Measurements from ENCODE around the gene SOX21. TPM values are rescaled to one million over a fixed set of nuclear protein-coding genes. Genes with fewer than 3 reads are reported as not detected.

Gene SOX21
- polyA plus RNA-seq, 2 of the 4 experiments (the other 2 are of a cell fraction), result 0.62 to 6.9 TPM

DNA sequence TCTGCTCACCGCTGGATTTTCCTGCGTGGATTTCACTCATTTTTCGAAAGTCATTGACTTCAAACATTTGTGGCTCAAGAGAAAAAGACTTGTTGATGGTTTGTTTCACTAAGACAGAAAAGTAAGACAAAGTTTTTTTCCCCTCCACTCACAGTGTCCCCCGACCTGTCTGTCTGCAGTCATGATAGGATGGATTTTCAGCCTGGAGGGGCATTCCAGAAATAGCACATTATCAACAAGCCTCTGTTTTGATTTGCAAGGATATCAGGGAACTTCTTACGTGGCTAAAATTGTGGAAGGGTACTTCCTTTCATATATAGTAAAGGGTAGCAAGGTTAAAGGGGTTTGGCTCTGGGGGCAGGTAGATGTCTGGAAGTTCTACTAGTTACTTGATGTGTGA is 11.8 kb downstream of the SOX21 start:
- no peaks in the 10 kb centered on the region for H3K9me3 ChIP-seq
- H3K4me2 ChIP-seq, result no peak overlapping the region
- 70% methylated on average over 5 of the region's 5 CpGs for WGBS (ENCODE audit: missing lambda C conversion rate)
- no peak for ATAC-seq
- no peaks in the 10 kb centered on the region for H3K4me1 ChIP-seq
- no peak for TF ChIP-seq JUNB (IDR thresholded peaks at IDR 0.05)
- no peak for TF ChIP-seq RNF2 (IDR thresholded peaks at IDR 0.05; ENCODE audit: borderline replicate concordance, low read depth)
- no peak for TF ChIP-seq MAFK (IDR thresholded peaks at IDR 0.05; ENCODE audit: partially characterized antibody)
- TF ChIP-seq EP300 (IDR thresholded peaks at IDR 0.05), result no peak
- TF ChIP-seq POLR2A (IDR thresholded peaks at IDR 0.05; ENCODE audit: low read length), result no peak
- no peak for TF ChIP-seq KDM5A (IDR thresholded peaks at IDR 0.05)
- no peak for DNase-seq (ENCODE audit: low read depth in 1 of 2, low spot score in 1 of 2)
- FAIRE-seq, result no peak
- no peak overlapping the region for H3K4me3 ChIP-seq
- POLR2A ChIA-PET, result no interaction called here
- H3K27ac ChIP-seq, result no peak overlapping the region
- CTCF ChIA-PET, result no interaction called here

DNA sequence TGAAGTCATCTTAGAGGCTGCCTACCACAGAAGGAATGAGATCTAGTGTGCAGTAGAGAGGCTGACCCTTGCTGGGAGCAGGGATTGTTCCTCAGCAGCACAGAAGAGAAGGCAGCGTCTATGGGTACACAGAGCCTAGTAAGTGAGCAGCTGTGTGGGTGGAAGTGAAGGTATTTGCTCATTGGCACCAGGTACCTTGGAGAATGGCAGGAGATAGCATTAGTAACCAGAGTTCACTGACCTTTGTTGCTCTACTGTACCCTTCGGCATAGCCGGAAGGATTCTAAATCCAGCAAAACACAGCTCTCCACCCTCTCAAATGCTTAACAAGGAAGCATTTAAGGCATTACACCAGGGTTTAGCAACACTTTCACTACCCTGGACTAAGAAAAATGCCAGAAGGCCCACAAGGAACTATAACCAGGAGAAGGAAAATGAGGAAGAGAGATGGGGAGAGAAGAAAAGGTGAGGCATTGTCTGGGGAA is 12.3 kb downstream of the SOX21 start:
- DNase-seq (ENCODE audit: low read depth in 1 of 2, low spot score in 1 of 2) (no peak), FAIRE-seq (no peak), ATAC-seq (no peak)
- Histone ChIP-seq H3K4me2 (no peak overlapping the region), H3K4me1 (no peaks in the 10 kb centered on the region), H3K4me3 (no peak overlapping the region), H3K9me3 (no peaks in the 10 kb centered on the region), H3K27ac (no peak overlapping the region)
- ChIA-PET CTCF (no interaction called here), POLR2A (no interaction called here)
- WGBS (ENCODE audit: missing lambda C conversion rate), result 73% methylated on average over 3 of the region's 3 CpGs
- TF ChIP-seq NFE2L2 (conservative IDR thresholded peaks at IDR 0.05; ENCODE audit: low read length) (no peak), MYC (IDR thresholded peaks at IDR 0.05; ENCODE audit: borderline replicate concordance, low read length) (no peak), CHD4 (IDR thresholded peaks at IDR 0.05; ENCODE audit: borderline replicate concordance) (no peak), HOXB5 (CRISPR knock-in tag; IDR thresholded peaks at IDR 0.05) (no peak), NR3C1 (IDR thresholded peaks at IDR 0.05) (no peak), RAD21 (conservative IDR thresholded peaks at IDR 0.05 in 1 of 2, IDR thresholded peaks at IDR 0.05 in 1 of 2) (no peak), KDM1A (IDR thresholded peaks at IDR 0.05; ENCODE audit: low read depth) (no peak), FOXS1 (CRISPR knock-in tag; IDR thresholded peaks at IDR 0.05) (no peak)
- TF ChIP-seq, protein P1, sequence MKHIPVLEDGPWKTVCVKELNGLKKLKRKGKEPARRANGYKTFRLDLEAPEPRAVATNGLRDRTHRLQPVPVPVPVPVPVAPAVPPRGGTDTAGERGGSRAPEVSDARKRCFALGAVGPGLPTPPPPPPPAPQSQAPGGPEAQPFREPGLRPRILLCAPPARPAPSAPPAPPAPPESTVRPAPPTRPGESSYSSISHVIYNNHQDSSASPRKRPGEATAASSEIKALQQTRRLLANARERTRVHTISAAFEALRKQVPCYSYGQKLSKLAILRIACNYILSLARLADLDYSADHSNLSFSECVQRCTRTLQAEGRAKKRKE (CRISPR knock-in tag; IDR thresholded peaks at IDR 0.05; ENCODE audit: low read depth), result no peak
- TF ChIP-seq, protein P2, sequence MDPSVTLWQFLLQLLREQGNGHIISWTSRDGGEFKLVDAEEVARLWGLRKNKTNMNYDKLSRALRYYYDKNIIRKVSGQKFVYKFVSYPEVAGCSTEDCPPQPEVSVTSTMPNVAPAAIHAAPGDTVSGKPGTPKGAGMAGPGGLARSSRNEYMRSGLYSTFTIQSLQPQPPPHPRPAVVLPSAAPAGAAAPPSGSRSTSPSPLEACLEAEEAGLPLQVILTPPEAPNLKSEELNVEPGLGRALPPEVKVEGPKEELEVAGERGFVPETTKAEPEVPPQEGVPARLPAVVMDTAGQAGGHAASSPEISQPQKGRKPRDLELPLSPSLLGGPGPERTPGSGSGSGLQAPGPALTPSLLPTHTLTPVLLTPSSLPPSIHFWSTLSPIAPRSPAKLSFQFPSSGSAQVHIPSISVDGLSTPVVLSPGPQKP (IDR thresholded peaks at IDR 0.05; ENCODE audit: low read depth, low read length), result no peak
- TF ChIP-seq, protein P3, sequence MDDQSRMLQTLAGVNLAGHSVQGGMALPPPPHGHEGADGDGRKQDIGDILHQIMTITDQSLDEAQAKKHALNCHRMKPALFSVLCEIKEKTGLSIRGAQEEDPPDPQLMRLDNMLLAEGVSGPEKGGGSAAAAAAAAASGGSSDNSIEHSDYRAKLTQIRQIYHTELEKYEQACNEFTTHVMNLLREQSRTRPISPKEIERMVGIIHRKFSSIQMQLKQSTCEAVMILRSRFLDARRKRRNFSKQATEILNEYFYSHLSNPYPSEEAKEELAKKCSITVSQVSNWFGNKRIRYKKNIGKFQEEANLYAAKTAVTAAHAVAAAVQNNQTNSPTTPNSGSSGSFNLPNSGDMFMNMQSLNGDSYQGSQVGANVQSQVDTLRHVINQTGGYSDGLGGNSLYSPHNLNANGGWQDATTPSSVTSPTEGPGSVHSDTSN (IDR thresholded peaks at IDR 0.05), result no peak
- TF ChIP-seq, protein P4, sequence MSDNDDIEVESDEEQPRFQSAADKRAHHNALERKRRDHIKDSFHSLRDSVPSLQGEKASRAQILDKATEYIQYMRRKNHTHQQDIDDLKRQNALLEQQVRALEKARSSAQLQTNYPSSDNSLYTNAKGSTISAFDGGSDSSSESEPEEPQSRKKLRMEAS (IDR thresholded peaks at IDR 0.05), result no peak
- TF ChIP-seq, protein P5, sequence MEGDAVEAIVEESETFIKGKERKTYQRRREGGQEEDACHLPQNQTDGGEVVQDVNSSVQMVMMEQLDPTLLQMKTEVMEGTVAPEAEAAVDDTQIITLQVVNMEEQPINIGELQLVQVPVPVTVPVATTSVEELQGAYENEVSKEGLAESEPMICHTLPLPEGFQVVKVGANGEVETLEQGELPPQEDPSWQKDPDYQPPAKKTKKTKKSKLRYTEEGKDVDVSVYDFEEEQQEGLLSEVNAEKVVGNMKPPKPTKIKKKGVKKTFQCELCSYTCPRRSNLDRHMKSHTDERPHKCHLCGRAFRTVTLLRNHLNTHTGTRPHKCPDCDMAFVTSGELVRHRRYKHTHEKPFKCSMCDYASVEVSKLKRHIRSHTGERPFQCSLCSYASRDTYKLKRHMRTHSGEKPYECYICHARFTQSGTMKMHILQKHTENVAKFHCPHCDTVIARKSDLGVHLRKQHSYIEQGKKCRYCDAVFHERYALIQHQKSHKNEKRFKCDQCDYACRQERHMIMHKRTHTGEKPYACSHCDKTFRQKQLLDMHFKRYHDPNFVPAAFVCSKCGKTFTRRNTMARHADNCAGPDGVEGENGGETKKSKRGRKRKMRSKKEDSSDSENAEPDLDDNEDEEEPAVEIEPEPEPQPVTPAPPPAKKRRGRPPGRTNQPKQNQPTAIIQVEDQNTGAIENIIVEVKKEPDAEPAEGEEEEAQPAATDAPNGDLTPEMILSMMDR (IDR thresholded peaks at IDR 0.05), result no peak

DNA sequence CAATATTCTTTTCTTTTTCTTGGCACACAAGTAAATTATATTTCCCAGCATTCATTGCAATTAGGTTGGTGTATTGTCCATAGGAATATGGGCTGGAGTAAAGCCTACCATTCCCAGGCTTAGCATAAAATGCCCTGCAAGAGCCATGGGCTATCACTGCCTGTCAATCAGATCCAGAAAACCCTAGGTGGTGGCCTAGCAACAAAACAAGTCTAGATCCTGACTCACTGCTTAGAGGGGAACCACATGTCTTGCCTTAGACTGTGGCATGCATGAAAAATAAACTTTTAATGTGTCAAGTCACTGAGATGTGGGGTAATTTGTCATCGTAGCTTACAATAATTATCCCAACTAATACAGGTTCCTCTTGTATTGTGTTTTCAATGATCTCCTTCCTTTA is 16.2 kb downstream of the SOX21 start:
- ChIA-PET CTCF (no interaction called here), POLR2A (no interaction called here)
- ATAC-seq, result no peak
- no peak overlapping the region for H3K4me3 ChIP-seq
- FAIRE-seq, result no peak
- H3K4me1 ChIP-seq, result no peaks in the 10 kb centered on the region
- no peaks in the 10 kb centered on the region for H3K9me3 ChIP-seq
- DNase-seq (ENCODE audit: low read depth in 1 of 2, low spot score in 1 of 2), result no peak
- no peak overlapping the region for H3K27ac ChIP-seq
- 81% methylated on average over 1 of the region's 1 CpG for WGBS (ENCODE audit: missing lambda C conversion rate)
- no peak overlapping the region for H3K4me2 ChIP-seq
- no peak for TF ChIP-seq CEBPB (IDR thresholded peaks at IDR 0.05)
- no peak for TF ChIP-seq HOXB5 (CRISPR knock-in tag; IDR thresholded peaks at IDR 0.05)
- TF ChIP-seq MAFK (IDR thresholded peaks at IDR 0.05; ENCODE audit: partially characterized antibody), result no peak
- TF ChIP-seq SREBF2 (IDR thresholded peaks at IDR 0.05), result no peak
- no peak for TF ChIP-seq POLR2A (IDR thresholded peaks at IDR 0.05; ENCODE audit: low read length)
- no peak for TF ChIP-seq HEYL (CRISPR knock-in tag; IDR thresholded peaks at IDR 0.05)
- TF ChIP-seq, protein P6, sequence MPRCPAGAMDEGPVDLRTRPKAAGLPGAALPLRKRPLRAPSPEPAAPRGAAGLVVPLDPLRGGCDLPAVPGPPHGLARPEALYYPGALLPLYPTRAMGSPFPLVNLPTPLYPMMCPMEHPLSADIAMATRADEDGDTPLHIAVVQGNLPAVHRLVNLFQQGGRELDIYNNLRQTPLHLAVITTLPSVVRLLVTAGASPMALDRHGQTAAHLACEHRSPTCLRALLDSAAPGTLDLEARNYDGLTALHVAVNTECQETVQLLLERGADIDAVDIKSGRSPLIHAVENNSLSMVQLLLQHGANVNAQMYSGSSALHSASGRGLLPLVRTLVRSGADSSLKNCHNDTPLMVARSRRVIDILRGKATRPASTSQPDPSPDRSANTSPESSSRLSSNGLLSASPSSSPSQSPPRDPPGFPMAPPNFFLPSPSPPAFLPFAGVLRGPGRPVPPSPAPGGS (IDR thresholded peaks at IDR 0.05), result no peak
- TF ChIP-seq KDM5A (IDR thresholded peaks at IDR 0.05), result no peak
- TF ChIP-seq, protein P7, sequence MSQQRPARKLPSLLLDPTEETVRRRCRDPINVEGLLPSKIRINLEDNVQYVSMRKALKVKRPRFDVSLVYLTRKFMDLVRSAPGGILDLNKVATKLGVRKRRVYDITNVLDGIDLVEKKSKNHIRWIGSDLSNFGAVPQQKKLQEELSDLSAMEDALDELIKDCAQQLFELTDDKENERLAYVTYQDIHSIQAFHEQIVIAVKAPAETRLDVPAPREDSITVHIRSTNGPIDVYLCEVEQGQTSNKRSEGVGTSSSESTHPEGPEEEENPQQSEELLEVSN (IDR thresholded peaks at IDR 0.05; ENCODE audit: borderline replicate concordance, low read depth), result no peak
- no peak for TF ChIP-seq FOSB (CRISPR knock-in tag; IDR thresholded peaks at IDR 0.05)
- TF ChIP-seq HOXB13 (CRISPR knock-in tag; IDR thresholded peaks at IDR 0.05; ENCODE audit: low read depth), result no peak
- TF ChIP-seq, protein P8, sequence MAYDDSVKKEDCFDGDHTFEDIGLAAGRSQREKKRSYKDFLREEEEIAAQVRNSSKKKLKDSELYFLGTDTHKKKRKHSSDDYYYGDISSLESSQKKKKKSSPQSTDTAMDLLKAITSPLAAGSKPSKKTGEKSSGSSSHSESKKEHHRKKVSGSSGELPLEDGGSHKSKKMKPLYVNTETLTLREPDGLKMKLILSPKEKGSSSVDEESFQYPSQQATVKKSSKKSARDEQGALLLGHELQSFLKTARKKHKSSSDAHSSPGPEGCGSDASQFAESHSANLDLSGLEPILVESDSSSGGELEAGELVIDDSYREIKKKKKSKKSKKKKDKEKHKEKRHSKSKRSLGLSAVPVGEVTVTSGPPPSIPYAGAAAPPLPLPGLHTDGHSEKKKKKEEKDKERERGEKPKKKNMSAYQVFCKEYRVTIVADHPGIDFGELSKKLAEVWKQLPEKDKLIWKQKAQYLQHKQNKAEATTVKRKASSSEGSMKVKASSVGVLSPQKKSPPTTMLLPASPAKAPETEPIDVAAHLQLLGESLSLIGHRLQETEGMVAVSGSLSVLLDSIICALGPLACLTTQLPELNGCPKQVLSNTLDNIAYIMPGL (CRISPR knock-in tag; IDR thresholded peaks at IDR 0.05; ENCODE audit: borderline replicate concordance), result no peak

Data from A549 (cell line).